RWPE2 (cell line): ENCODE measurements around the gene GDE1.

Source experiments
- ATAC-seq: fragments of 200-7000 bp; cut with Tn5 transposase; 3 replicates; pipeline ENCODE4 v1.9.1; 2021; ENCODE audit warnings: low read depth
- DNase-seq: peaks from one replicate; pipeline ENCODE4 v3.0.0-alpha.2; 2020; ENCODE audit warnings: low spot score
- H3K27ac ChIP-seq: fragments of 450-650 bp; 2 replicates; pipeline ENCODE4 v1.5.1; 2017; ENCODE audit warnings: mild to moderate bottlenecking; ENCODE audit not compliant: poor library complexity, severe bottlenecking
- H3K27me3 ChIP-seq: fragments of 250-450 bp; sonication (Bioruptor Pico); 2 replicates; pipeline ENCODE4 v1.5.1; 2021; ENCODE audit warnings: mild to moderate bottlenecking, moderate library complexity; ENCODE audit not compliant: insufficient read depth, poor library complexity, severe bottlenecking
- H3K36me3 ChIP-seq: fragments of 250-450 bp; sonication (Bioruptor Pico); 2 replicates; pipeline ENCODE4 v1.5.1; 2020; ENCODE audit warnings: low read depth, mild to moderate bottlenecking, moderate library complexity
- H3K4me1 ChIP-seq: fragments of 250-450 bp; sonication (Bioruptor Pico); 2 replicates; pipeline ENCODE4 v1.5.1; 2021; ENCODE audit warnings: mild to moderate bottlenecking, moderate library complexity; ENCODE audit not compliant: insufficient read depth, poor library complexity, severe bottlenecking
- H3K4me3 ChIP-seq: fragments of 250-450 bp; sonication (Bioruptor Pico); 2 replicates; pipeline ENCODE4 v1.5.1; 2021; ENCODE audit warnings: mild to moderate bottlenecking, moderate library complexity; ENCODE audit not compliant: severe bottlenecking
- H3K9me3 ChIP-seq: fragments of 250-450 bp; sonication (Bioruptor Pico); 2 replicates; pipeline ENCODE4 v1.5.1; 2021; ENCODE audit warnings: mild to moderate bottlenecking, moderate library complexity; ENCODE audit not compliant: severe bottlenecking
- CTCF ChIP-seq: fragments of 450-650 bp; IDR thresholded peaks from one replicate; pipeline ENCODE4 v1.5.1; 2017; ENCODE audit warnings: mild to moderate bottlenecking, moderate library complexity; ENCODE audit not compliant: poor library complexity, severe bottlenecking

Gene GDE1

GRCh38 chr16:19524356-19524615 is 2.4 kb upstream of the GDE1 start:
- ATAC-seq: no peak

GRCh38 chr16:19523559-19524355 is 1.9 kb upstream of the GDE1 start, which contains the start of gene CCP110:
Gene CCP110 (plus strand): TSS chr16:19523942. CDS start chr16:19527882, 3,940 bp downstream.
- Histone ChIP-seq H3K27ac (peak within 1 kb of the TSS; percentile 43), H3K9me3 (no peaks in the 10 kb centered on the region), H3K4me3 (peak within 1 kb of the TSS; percentile 85), H3K36me3 (peaks cover 25% of the 10 kb centered on the region), H3K27me3 (no peaks in the 10 kb centered on the region), H3K4me1 (peaks cover 5% of the 10 kb centered on the region)
- TF ChIP-seq CTCF: no peak
- ATAC-seq (peak; percentile 85), DNase-seq (peak; percentile 97)

More at GRCh38 chr16:19524356-19524615, 2.4 kb upstream of the GDE1 start:
- Histone ChIP-seq H3K36me3 (peaks cover 30% of the 10 kb centered on the region), H3K27me3 (no peaks in the 10 kb centered on the region), H3K4me1 (peaks cover 5% of the 10 kb centered on the region), H3K4me3 (peak overlapping the region; percentile 85), H3K27ac (peak overlapping the region; percentile 43), H3K9me3 (no peaks in the 10 kb centered on the region)
- TF ChIP-seq CTCF: no peak
- no peak for DNase-seq

GRCh38 chr16:19523184-19523558 is 1.3 kb upstream of the GDE1 start:
- no peak overlapping the region for H3K27ac ChIP-seq
- ATAC-seq (no peak), DNase-seq (no peak)
- no peaks in the 10 kb centered on the region for H3K27me3 ChIP-seq
- peaks cover 19% of the 10 kb centered on the region for H3K36me3 ChIP-seq
- H3K4me3 ChIP-seq: no peak overlapping the region
- no peak for TF ChIP-seq CTCF
- H3K4me1 ChIP-seq: peaks cover 6% of the 10 kb centered on the region
- no peaks in the 10 kb centered on the region for H3K9me3 ChIP-seq

GRCh38 chr16:19522760-19523159 is 862 bp upstream of the GDE1 start:
- H3K4me3 ChIP-seq: no peak overlapping the region
- H3K4me1 ChIP-seq: peaks cover 10% of the 10 kb centered on the region
- no peak for DNase-seq

More at GRCh38 chr16:19522760-19523159, 862 bp upstream of the GDE1 start:
- Histone ChIP-seq H3K27ac (no peak overlapping the region), H3K27me3 (no peaks in the 10 kb centered on the region), H3K9me3 (no peaks in the 10 kb centered on the region), H3K36me3 (peaks cover 15% of the 10 kb centered on the region)
- ATAC-seq: no peak
- no peak for TF ChIP-seq CTCF
